CD4-positive, alpha-beta T cell treated with Interleukin-4 for 1 hour (primary cell): ENCODE data around the gene ARMH3.

Experiments
- DNase-seq, 2 donors: peaks; one replicate each; pipeline ENCODE4 v3.0.0-alpha.2; 2020 to 2022

The ARMH3 gene

GRCh38 chr10:101850749-101851148, 205.2 kb downstream of the ARMH3 start:
- DNase-seq: no peak

GRCh38 chr10:101848894-101849351, 207.1 kb downstream of the ARMH3 start:
- no peak for DNase-seq

- DNase-seq: no peak
Measured at GRCh38 chr10:101848408-101848807, 207.6 kb downstream of the ARMH3 start.

- DNase-seq: no peak
Measured at GRCh38 chr10:101845893-101846292, 210.1 kb downstream of the ARMH3 start.

- DNase-seq: peak; percentile 66 to 73
Measured at GRCh38 chr10:101843032-101844021, 212.6 kb downstream of the ARMH3 start, which contains the start of gene KCNIP2. TSS of gene KCNIP2 (minus strand) at chr10:101843800. CDS start at chr10:101843568, 232 bp downstream.

- no peak for DNase-seq
Measured at GRCh38 chr10:101841826-101842225, 214.1 kb downstream of the ARMH3 start.

GRCh38 chr10:101840741-101841453, 215.1 kb downstream of the ARMH3 start:
- peak; percentile 77 to 81 for DNase-seq

- DNase-seq: peak in 1 of 2 donors; percentile 45
Measured at GRCh38 chr10:101840102-101840684, 215.8 kb downstream of the ARMH3 start.

GRCh38 chr10:101839416-101840063, 216.4 kb downstream of the ARMH3 start:
- DNase-seq: peak; percentile 58 to 67

- no peak for DNase-seq
Measured at GRCh38 chr10:101839002-101839401, 217.0 kb downstream of the ARMH3 start.

- no peak for DNase-seq
Measured at GRCh38 chr10:101838416-101838970, 217.5 kb downstream of the ARMH3 start.

- no peak for DNase-seq
Measured at GRCh38 chr10:101837748-101838147, 218.2 kb downstream of the ARMH3 start.

- DNase-seq: no peak
Measured at GRCh38 chr10:101835362-101835761, 220.6 kb downstream of the ARMH3 start.

GRCh38 chr10:101834341-101834740, 221.6 kb downstream of the ARMH3 start:
- peak in 1 of 2 donors; percentile 35 for DNase-seq

- DNase-seq: no peak
Measured at GRCh38 chr10:101833466-101833865, 222.5 kb downstream of the ARMH3 start.

- DNase-seq: no peak
Measured at GRCh38 chr10:101832325-101832771, 223.6 kb downstream of the ARMH3 start.

GRCh38 chr10:101831169-101831811, 224.7 kb downstream of the ARMH3 start:
- DNase-seq: no peak

- DNase-seq: peak; percentile 95
Measured at GRCh38 chr10:101830322-101831168, 225.4 kb downstream of the ARMH3 start.

- peak; percentile 79 to 87 for DNase-seq
Measured at GRCh38 chr10:101829561-101830315, 226.2 kb downstream of the ARMH3 start.
